K562 (cell line): ENCODE data around the gene SNX9. TPM values are rescaled to one million over a fixed set of nuclear protein-coding genes. Genes with fewer than 3 reads are reported as not detected.

Source experiments
- ATAC-seq: fragments of 200-7000 bp; cut with Tn5 transposase; 3 replicates; pipeline ENCODE4 v1.9.1; 2020; ENCODE audit warnings: moderate library complexity
- BruUV-seq: library from RNA; stranded (reverse); fragments of 400-500 nt; replicated peaks from 2 replicates; lab custom pipeline; 2021; lab: Mats Ljungman, UMichigan
- CTCF ChIA-PET: fragments of 300-600 bp; formaldehyde crosslinking; extraction: SDS; loops from one replicate; lab custom pipeline; 2021; ENCODE audit warnings: low intra/inter-chr PET ratio; lab: Yijun Ruan, JAX
- POLR2A ChIA-PET: fragments of 300-600, 350-650 bp; sonication (Branson Sonifier 250); formaldehyde crosslinking; extraction: SDS; loops from one replicate; lab custom pipeline; 2021; ENCODE audit warnings: antibody characterized with exemption, inconsistent platforms; lab: Yijun Ruan, JAX
- DNase-seq, 4 experiments: peaks; one replicate each; pipeline versions ENCODE4 v3.0.0 to v3.0.0-alpha.2; 2011 to 2018; ENCODE audit warnings: low spot score in 3 of 4, mixed read lengths in 3 of 4; ENCODE audit errors: extremely low read depth in 1 of 4
- FAIRE-seq: peaks from 2 replicates; lab custom pipeline; 2011; peaks lifted over from hg19 to GRCh38; lab: Jason Lieb, UNC
- H2AFZ ChIP-seq: 2 replicates; pipeline ENCODE4 v1.6.0; 2011; ENCODE audit warnings: low read depth, low read length, control low read depth, inconsistent platforms
- H3K27ac ChIP-seq: fragments of 200-600 bp; 3 replicates; pipeline ENCODE4 v1.8.0; 2011; ENCODE audit warnings: low read depth, mild to moderate bottlenecking, control low read depth, inconsistent platforms, low read length, moderate library complexity, mixed read lengths; ENCODE audit errors: extremely low read depth
- H3K27me3 ChIP-seq, 2 experiments: fragments of 300-600 bp in 1 of 2; 2 replicates in 1 of 2; 3 replicates in 1 of 2; pipeline versions ENCODE4 v1.6.0 to v1.8.0; 2011; ENCODE audit warnings: inconsistent platforms in 2 of 2, low read length in 2 of 2, mild to moderate bottlenecking in 1 of 2, mixed read lengths in 1 of 2, moderate library complexity in 1 of 2; ENCODE audit not compliant: control insufficient read depth in 2 of 2, insufficient read depth in 2 of 2
- H3K36me3 ChIP-seq: fragments of 300-600 bp; 3 replicates; pipeline ENCODE4 v1.8.0; 2011; ENCODE audit warnings: mild to moderate bottlenecking, low read length, inconsistent platforms; ENCODE audit not compliant: control insufficient read depth, insufficient read depth
- H3K4me1 ChIP-seq, 2 experiments: fragments of 200-600 bp in 1 of 2; replicated peaks in 1 of 2; 2 replicates in 1 of 2; 3 replicates in 1 of 2; pipeline versions ENCODE4 v1.5.1 to v1.8.0; 2011; ENCODE audit warnings: inconsistent platforms in 2 of 2, low read length in 2 of 2, mild to moderate bottlenecking in 1 of 2, mixed read lengths in 1 of 2, moderate library complexity in 1 of 2; ENCODE audit not compliant: control insufficient read depth in 2 of 2, insufficient read depth in 2 of 2
- H3K4me2 ChIP-seq: 2 replicates; pipeline ENCODE4 v1.6.1; 2011; ENCODE audit warnings: low read length, control low read depth, inconsistent platforms, mixed read lengths; ENCODE audit not compliant: insufficient read depth
- H3K4me3 ChIP-seq: fragments of 200-600 bp; sonication (generic), shearing (Covaris generic); 2 replicates; pipeline ENCODE4 v1.5.1; 2016; ENCODE audit warnings: control low read depth, inconsistent platforms
- H3K79me2 ChIP-seq: fragments of 200-600 bp; 3 replicates; pipeline ENCODE4 v1.8.0; 2011; ENCODE audit warnings: low read length, inconsistent platforms; ENCODE audit not compliant: control insufficient read depth, insufficient read depth
- H3K9ac ChIP-seq, 2 experiments: 2 replicates each; pipeline versions ENCODE4 v1.6.0 to v1.6.1; 2011; ENCODE audit warnings: low read depth in 2 of 2, low read length in 2 of 2, control low read depth in 1 of 2, inconsistent platforms in 1 of 2, mild to moderate bottlenecking in 1 of 2, mixed read lengths in 1 of 2; ENCODE audit not compliant: insufficient read depth in 1 of 2
- H3K9me1 ChIP-seq: one replicate; pipeline ENCODE4 v1.6.0; 2011; ENCODE audit warnings: inconsistent platforms, mild to moderate bottlenecking, low read length, moderate library complexity; ENCODE audit not compliant: control insufficient read depth, insufficient read depth
- H3K9me3 ChIP-seq: replicated peaks from 2 replicates; pipeline ENCODE4 v1.5.1; 2011; ENCODE audit warnings: low read depth, low read length, inconsistent platforms; ENCODE audit not compliant: control insufficient read depth, insufficient read depth
- H4K20me1 ChIP-seq: replicated peaks from 2 replicates; pipeline ENCODE4 v1.6.1; 2011; ENCODE audit warnings: low read length, inconsistent platforms, mixed read lengths; ENCODE audit not compliant: control insufficient read depth, insufficient read depth
- ATF3 ChIP-seq, 2 experiments: fragments of 450-650 bp in 1 of 2; sonication (generic) in 1 of 2; formaldehyde crosslinking in 1 of 2; IDR thresholded peaks in 1 of 2; conservative IDR thresholded peaks in 1 of 2; 2 replicates each; pipeline versions ENCODE4 v1.6.1 to v1.8.1; 2016 to 2023; ENCODE audit warnings: mild to moderate bottlenecking in 2 of 2, moderate library complexity in 2 of 2, inconsistent platforms in 1 of 2, missing genetic modification reagents in 1 of 2
- TRIM24 ChIP-seq, 2 experiments: fragments of 450-650 bp; IDR thresholded peaks; 2 replicates each; pipeline ENCODE4 v1.6.1; 2016
- ZNF274 ChIP-seq: IDR thresholded peaks from 2 replicates; pipeline ENCODE4 v1.6.1; 2011; ENCODE audit warnings: low read depth, mild to moderate bottlenecking, low read length, moderate library complexity, borderline replicate concordance
- WGBS: fragments of 100-300 bp; shearing (Covaris generic); methylation state at CpG from one replicate; pipeline ENCODE4 v1.1.6; 2016; ENCODE audit warnings: low coverage, mixed read lengths; ENCODE audit not compliant: insufficient coverage; ENCODE audit errors: missing lambda C conversion rate; 5-methylcytosine and 5-hydroxymethylcytosine counted together
- in situ Hi-C: fragments of 300-500 bp; cut with MboI; formaldehyde crosslinking; loops from 4 replicates; pipeline ENCODE4 v1.15.0; 2018; ENCODE audit warnings: inconsistent platforms, mixed read lengths
- intact Hi-C: fragments of 100-400 bp; cut with micrococcal nuclease; formaldehyde crosslinking; loops from 2 replicates; pipeline ENCODE4 v1.14.2; 2022
- polyA plus RNA-seq, 8 experiments: library from polyadenylated mRNA; depleted of rRNA in 4 of 8; stranded (reverse) in 5 of 8; unstranded in 3 of 8; fragments of >200 nt; fragmentation: Nextera tagmentation in 2 of 8; fragmentation: Illumina TruSeq in 1 of 8; extraction: Ambion mirVana in 2 of 8; extraction: Trizol in 1 of 8; gene quantifications; 2 replicates each; pipeline versions ENCODE4 v1.2.1 to v1.2.3, GENCODE V29; 2011 to 2014; ENCODE audit warnings: inconsistent platforms in 1 of 8, missing spikeins in 1 of 8
- total RNA-seq, 7 experiments: library from RNA; depleted of rRNA in 6 of 7; stranded (reverse); fragments of >200 nt in 6 of 7; fragmentation: Illumina TruSeq in 2 of 7; extraction: Trizol in 2 of 7; gene quantifications; 2 replicates each; pipeline versions ENCODE4 v1.2.1 to v1.2.3, GENCODE V29; 2011 to 2021; ENCODE audit warnings: low replicate concordance in 1 of 7
- TF ChIP-seq, protein P1 (sequence below): sonication (generic); formaldehyde crosslinking; IDR thresholded peaks from 2 replicates; pipeline ENCODE4 v1.8.1; 2023; ENCODE audit warnings: mild to moderate bottlenecking, missing genetic modification reagents
- TF ChIP-seq, protein P2 (sequence below): fragments of 250-450 bp; sonication (Bioruptor Pico); IDR thresholded peaks from 2 replicates; pipeline ENCODE4 v1.5.1; 2021; ENCODE audit warnings: mild to moderate bottlenecking

The SNX9 gene
- total and polyA plus RNA-seq, 9 of the 15 experiments (the other 6 are each of a cell fraction or from before 2014, with no cell fraction given): 6.0 to 81.7 (median 57.1) TPM

- Histone ChIP-seq H3K36me3 (no peaks in the 10 kb centered on the region), H2AFZ (0 out of 2 replicates have a peak overlapping the region, but pooled peaks have one; percentile 5), H4K20me1 (no peaks in the 10 kb centered on the region), H3K4me2 (no peak overlapping the region), H3K9me1 (no peaks in the 10 kb centered on the region), H3K9me3 (no peaks in the 10 kb centered on the region), H3K9ac (no peak overlapping the region), H3K27ac (no peak overlapping the region), H3K27me3 (no peaks in the 10 kb centered on the region), H3K4me3 (no peak overlapping the region), H3K79me2 (no peaks in the 10 kb centered on the region), H3K4me1 (peaks cover 25 to 28% of the 10 kb centered on the region in 2 experiments)
- ATAC-seq (no peak), DNase-seq (no peak), FAIRE-seq (no peak)
- POLR2A ChIA-PET: no interaction called here
- BruUV-seq: no TSS peak
- TF ChIP-seq ATF3 (IDR thresholded peaks at IDR 0.05) (0 out of 2 replicates have a peak, but pooled peaks have one; percentile 9), ATF3 (CRISPR knock-in tag; conservative IDR thresholded peaks at IDR 0.05) (no peak), ZNF274 (no peak), TRIM24 (IDR thresholded peaks at IDR 0.05) (peak in 1 of 2 experiments; percentile 29; a peak in 1 of 4 replicates)
- TF ChIP-seq, protein P1, sequence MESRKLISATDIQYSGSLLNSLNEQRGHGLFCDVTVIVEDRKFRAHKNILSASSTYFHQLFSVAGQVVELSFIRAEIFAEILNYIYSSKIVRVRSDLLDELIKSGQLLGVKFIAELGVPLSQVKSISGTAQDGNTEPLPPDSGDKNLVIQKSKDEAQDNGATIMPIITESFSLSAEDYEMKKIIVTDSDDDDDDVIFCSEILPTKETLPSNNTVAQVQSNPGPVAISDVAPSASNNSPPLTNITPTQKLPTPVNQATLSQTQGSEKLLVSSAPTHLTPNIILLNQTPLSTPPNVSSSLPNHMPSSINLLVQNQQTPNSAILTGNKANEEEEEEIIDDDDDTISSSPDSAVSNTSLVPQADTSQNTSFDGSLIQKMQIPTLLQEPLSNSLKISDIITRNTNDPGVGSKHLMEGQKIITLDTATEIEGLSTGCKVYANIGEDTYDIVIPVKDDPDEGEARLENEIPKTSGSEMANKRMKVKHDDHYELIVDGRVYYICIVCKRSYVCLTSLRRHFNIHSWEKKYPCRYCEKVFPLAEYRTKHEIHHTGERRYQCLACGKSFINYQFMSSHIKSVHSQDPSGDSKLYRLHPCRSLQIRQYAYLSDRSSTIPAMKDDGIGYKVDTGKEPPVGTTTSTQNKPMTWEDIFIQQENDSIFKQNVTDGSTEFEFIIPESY (CRISPR knock-in tag): peak; percentile 86; the same call in 1 of the 2 replicates
- TF ChIP-seq, protein P2, sequence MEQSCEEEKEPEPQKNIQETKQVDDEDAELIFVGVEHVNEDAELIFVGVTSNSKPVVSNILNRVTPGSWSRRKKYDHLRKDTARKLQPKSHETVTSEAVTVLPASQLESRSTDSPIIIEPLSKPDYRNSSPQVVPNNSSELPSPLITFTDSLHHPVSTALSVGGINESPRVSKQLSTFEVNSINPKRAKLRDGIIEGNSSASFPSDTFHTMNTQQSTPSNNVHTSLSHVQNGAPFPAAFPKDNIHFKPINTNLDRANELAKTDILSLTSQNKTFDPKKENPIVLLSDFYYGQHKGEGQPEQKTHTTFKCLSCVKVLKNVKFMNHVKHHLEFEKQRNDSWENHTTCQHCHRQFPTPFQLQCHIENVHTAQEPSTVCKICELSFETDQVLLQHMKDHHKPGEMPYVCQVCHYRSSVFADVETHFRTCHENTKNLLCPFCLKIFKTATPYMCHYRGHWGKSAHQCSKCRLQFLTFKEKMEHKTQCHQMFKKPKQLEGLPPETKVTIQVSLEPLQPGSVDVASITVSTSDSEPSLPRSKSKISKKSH (CRISPR knock-in tag): no peak
- WGBS: 83% methylated on average over 4 of the region's 4 CpGs
- CTCF ChIA-PET: no interaction called here
- intact Hi-C loops (no loop called here), in situ Hi-C loops (no loop called here)
Observed at GRCh38 chr6:157777344-157777743, 45.7 kb upstream of the SNX9 start.
